ENCODE results near the gene P3H2.
A peak's percentile ranks its signal among the peaks of the same experiment; 100 is the strongest.
"Not testable (repeated sequence)": the region's sequence is repeated elsewhere in the genome, so short reads cannot be mapped to it uniquely, and the experiment has no call there.

P3H2 gene

GRCh38 chr3:190120269-190121060 lies at the start of gene P3H2:
P3H2 (minus strand) TSS chr3:190120897; CDS start chr3:190120731, 166 bp downstream.
- DNase-seq (ENCODE audit: low spot score), result peak; percentile 90

DNA sequence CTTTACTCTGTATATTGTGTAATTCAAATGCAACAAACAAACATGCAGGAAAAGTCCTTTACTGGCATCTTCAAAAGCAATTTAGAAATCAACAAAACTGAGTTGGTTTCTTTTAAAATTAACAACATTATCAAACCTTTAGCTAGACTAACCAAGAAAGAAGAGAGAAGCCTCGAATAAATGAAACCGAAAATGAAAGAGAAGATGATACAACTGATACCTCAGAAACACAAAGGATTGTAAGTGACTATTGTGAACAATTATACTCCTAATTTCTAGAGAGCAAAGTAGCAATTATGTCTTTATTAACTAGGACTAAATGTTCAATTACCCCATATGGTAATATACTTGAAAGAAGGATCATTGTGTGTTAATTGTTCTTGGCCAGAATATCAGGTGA lies 49.2 kb upstream of the P3H2 start:
- DNase-seq (ENCODE audit: low spot score), result no peak

GRCh38 chr3:190169243-190169642 lies 48.5 kb upstream of the P3H2 start:
- DNase-seq (ENCODE audit: low spot score), result no peak

DNA sequence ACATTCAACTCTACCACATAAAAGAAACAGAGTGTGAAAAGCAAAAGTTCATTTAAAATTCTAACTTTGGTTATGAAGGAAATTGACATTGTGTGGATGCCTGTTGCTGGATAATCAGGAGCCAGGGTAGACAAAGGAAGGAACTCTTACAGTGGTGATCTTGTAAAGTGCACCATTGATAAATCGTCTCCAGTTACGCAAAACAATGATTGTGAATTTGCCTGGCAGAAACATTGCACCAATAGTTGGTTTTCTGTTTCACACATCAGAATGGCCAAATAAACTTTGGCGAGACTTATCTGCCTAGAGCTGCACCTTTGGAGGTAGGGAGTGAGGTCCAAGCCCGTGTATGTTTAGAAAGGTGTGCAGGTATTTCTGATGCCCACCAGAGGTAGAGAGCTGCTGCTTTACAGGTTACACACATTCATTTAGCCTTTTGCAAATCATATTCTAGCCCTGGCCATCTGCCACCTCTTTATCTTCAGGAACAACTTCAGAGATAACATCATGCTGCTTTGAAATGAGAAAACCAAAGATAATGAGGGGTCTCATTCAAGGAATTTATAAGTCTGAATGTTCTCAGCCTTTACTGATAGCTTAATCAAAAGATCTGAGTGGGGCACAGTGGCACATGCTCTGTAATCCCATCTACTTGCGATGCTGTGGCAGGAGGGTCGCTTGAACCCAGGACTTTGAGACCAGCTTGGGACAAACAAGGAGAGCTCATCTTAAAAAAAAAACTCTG lies 47.4 kb upstream of the P3H2 start:
- DNase-seq (ENCODE audit: low spot score), result no peak

DNA sequence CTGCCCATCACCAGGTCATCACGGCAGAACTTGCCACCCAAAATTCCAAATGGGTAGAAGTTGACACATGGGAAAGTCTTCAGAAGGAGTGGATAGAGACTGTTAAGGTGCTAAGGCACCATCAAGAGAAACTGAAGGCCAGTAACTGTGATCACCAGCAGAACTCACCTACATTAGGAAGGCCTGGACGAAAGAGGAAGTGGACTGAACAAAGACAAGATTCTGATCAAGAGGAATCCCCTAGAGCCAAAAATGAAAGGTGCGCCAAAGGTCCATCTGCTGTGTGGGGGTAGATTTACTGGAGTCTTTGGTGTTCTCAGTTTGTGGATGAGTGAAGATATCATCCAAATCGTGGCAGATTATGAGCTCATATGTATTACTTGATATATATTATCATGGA lies 46.3 kb upstream of the P3H2 start:
- DNase-seq (ENCODE audit: low spot score), result no peak

DNA sequence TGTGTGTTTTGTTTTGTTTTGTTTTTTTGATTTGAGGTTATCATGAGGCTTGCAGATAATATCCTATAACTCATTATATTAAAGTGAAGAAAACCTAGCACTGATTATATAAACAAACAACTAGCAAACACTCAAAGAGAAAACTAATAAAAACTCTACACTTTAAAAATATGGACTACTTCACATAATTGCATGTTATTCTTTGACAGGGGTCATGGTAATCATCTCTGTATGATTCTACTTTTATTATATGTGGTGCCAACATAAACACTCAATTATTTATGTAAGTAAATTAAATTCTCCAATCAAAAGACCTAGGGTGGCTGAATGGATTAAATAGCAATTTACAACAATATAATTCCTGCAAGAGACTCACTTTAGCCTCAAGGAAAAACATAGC lies 44.6 kb upstream of the P3H2 start:
- DNase-seq (ENCODE audit: low spot score), result no peak

- not testable (repeated sequence) for DNase-seq (ENCODE audit: low spot score)
Observed at GRCh38 chr3:190162013-190162412, 41.3 kb upstream of the P3H2 start.

- DNase-seq (ENCODE audit: low spot score), result no peak
Observed at GRCh38 chr3:190159902-190160435, 39.3 kb upstream of the P3H2 start.

- DNase-seq (ENCODE audit: low spot score), result no peak
Observed at GRCh38 chr3:190158261-190158660, 37.6 kb upstream of the P3H2 start.

DNA sequence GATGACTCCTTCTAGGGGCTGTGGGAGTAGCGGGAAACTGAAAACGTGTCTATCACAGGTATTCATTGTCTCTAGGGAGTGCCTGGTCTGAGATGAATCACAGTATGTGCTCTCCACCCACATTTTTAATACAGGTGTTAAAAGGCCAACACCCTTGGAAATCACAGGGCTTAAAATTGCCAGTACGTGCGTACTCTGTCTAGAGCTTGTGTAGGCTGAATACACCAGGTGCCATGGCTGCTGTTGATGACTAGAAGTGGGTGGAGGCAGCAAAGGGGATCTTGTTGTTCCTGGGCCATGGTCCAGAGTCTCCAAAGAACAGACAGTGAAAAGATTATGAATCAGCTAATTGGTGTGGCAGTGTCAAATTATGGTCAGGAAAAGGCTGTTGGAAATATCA lies 35.1 kb upstream of the P3H2 start:
- DNase-seq (ENCODE audit: low spot score), result no peak

DNA sequence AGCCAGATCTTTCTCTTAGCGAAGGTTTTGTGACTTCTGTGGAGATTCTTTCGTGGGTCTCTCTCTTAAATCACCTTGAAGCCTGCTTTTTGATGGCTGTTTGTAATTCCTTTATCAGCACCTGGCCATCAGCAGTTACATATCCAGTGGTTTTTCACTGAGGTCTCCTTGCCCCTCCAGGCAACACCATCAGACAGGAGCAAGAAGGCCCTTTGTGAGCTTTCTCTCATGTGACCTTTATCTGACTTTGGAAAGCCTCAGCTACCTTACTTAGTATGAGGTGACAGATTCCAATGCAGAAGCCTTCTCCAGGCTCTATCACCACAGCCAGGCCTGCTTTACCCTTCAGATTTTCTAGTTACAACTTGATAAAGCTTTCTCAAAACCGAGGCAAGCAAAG lies 30.0 kb upstream of the P3H2 start:
- DNase-seq (ENCODE audit: low spot score), result no peak

- DNase-seq (ENCODE audit: low spot score), result not testable (repeated sequence)
Observed at GRCh38 chr3:190149830-190150619, 29.3 kb upstream of the P3H2 start.

DNA sequence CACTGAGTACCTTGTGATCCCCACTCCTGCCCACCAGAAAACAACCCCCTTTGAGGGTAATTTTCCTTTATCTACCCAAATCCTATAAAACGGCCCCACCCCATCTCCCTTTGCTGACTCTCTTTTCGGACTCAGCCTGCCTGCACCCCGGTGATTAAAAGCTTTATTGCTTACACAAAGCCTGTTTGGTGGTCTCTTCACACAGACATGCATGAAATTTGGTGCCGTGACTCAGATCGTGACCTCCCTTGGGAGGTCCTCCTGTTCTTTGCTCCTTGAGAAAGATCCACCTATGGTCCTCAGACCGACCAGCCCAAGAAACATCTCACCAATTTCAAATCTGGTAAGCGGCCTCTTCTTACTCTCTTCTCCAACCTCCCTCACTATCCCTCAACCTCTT lies 24.1 kb upstream of the P3H2 start:
- not testable (repeated sequence) for DNase-seq (ENCODE audit: low spot score)

DNA sequence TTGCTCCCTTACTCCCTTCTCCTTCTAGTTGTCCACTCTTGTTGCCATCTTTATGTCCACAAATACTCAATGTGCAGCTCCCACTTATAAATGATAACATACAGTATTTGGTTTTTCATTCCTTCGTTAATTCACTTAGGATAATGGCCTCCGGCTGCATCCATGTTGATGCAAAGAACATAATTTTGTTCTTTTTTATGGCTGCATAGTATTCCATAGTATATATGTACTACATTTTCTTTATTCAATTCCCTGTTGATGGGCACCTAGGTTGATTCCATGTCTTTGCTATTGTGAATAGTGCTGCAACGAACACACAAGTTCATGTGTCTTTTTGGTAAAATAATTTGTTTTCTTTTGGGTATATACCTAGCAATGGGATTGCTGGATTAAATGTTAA lies 21.3 kb upstream of the P3H2 start:
- no peak for DNase-seq (ENCODE audit: low spot score)

GRCh38 chr3:190139365-190139764 lies 18.7 kb upstream of the P3H2 start:
- DNase-seq (ENCODE audit: low spot score), result no peak

GRCh38 chr3:190132371-190132770 lies 11.7 kb upstream of the P3H2 start:
- DNase-seq (ENCODE audit: low spot score), result no peak

DNA sequence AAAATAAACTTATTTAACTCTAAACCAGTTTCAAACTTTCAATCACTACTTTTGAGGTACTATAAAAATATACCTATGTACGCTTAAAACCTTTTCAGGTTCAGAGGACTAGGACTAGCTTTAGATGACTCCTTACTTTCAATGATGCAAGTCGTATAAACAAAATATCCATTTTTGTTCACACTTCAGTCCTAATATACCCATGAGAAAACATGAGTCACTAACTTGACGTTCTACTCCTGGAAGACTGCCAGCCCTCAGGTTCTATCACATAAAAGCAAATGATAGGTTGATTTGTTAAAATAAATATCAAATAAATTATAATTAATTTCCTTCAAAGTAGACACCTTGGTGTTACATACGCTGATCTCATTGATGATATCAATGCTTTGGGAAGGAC lies 10.6 kb upstream of the P3H2 start:
- no peak for DNase-seq (ENCODE audit: low spot score)

GRCh38 chr3:190130696-190131095 lies 10.0 kb upstream of the P3H2 start:
- no peak for DNase-seq (ENCODE audit: low spot score)

DNA sequence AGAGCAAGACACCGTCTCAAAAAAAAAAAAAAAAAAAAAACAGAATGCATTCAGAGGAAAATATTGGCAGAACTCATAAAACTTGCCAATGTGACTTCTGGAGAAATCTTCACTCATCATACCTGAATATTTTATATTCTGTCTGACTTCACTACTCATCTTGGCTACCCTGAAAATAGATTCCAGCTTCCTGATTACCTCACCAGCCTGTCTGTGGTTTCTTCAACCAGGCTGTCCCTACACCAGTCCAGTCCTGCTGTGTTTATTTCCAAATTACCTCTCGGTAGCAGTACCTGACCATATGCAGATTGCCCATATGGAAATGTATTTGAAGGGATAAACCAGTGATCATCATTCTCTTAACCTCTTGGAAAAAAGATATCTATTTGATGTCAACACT lies 9.3 kb upstream of the P3H2 start:
- DNase-seq (ENCODE audit: low spot score), result no peak

- DNase-seq (ENCODE audit: low spot score), result no peak
Observed at GRCh38 chr3:190127797-190128196, 7.1 kb upstream of the P3H2 start.

DNA sequence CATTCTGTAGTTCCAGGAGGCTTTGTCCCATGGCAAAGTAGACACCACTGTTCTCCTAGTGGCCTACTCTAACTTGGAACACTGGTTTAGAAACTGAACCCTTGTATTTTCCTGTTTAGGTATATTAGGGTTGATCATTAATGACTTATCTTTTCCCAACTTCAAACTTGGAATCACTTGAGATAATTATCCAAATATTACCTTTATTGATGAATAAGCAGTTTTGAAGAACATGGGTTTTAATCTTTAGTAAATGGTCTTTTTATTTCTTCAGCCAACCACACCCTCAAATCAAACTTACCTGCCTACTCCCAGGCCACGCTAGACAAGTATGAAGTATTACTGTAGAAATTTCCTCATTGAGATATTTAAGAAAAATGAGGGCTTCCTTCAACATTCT lies 6.5 kb upstream of the P3H2 start:
- DNase-seq (ENCODE audit: low spot score), result no peak

DNA sequence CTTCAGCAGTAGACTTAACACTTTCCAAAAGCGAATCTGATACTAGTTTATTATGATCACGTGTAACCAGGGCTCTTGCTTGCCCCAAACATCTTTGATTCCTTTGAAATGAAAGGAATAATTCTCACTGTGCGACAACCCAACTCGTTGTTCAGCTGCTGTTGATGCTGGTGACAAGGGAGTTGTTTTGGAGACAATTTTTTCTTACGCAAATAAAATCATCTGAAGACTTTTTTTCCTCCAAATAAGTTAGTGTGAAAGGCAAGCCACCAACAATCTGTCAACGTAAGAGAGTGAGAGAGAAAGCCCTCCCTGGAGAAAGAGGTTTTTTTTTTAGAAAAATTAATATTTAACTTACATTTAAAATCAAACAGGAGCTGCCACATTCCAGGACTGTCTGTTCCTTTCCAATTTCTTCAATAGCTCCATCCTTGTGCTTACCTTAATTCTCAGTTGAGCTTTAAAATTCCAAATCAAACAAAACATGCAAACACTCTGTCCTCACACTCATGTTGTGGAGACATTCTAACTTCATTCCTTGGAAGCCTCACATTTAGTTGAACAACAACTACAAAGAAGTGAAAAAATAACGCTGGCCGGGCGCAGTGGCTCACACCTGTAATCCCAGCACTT lies 4.9 kb upstream of the P3H2 start:
- no peak for DNase-seq (ENCODE audit: low spot score)

Measured in left forelimb (tissue), 1 donor.